DOHH2 (cell line): ENCODE data around the gene MUSTN1.

Source experiments
- H3F3A ChIP-seq: fragments of 200-600 bp; sonication (generic), shearing (Covaris generic); 2 replicates; pipeline ENCODE4 v1.6.0; 2016; ENCODE audit warnings: antibody characterized with exemption, mild to moderate bottlenecking; ENCODE audit not compliant: control insufficient read depth, insufficient read depth
- H3K27ac ChIP-seq: fragments of 200-600 bp; sonication (generic); 2 replicates; pipeline ENCODE4 v1.5.1; 2014; ENCODE audit warnings: low read depth, mild to moderate bottlenecking, low read length, moderate library complexity
- H3K27me3 ChIP-seq: fragments of 200-600 bp; sonication (generic); 2 replicates; pipeline ENCODE4 v1.6.1; 2014; ENCODE audit warnings: mild to moderate bottlenecking, low read length, mixed read lengths; ENCODE audit not compliant: control insufficient read depth
- H3K36me3 ChIP-seq: fragments of 200-600 bp; sonication (generic); 2 replicates; pipeline ENCODE4 v1.6.1; 2014; ENCODE audit warnings: mild to moderate bottlenecking, low read length, moderate library complexity, mixed read lengths; ENCODE audit not compliant: control insufficient read depth
- H3K4me1 ChIP-seq: fragments of 200-600 bp; sonication (generic); 2 replicates; pipeline ENCODE4 v1.6.1; 2014; ENCODE audit warnings: mild to moderate bottlenecking, low read length, mixed read lengths; ENCODE audit not compliant: control insufficient read depth
- H3K4me2 ChIP-seq: fragments of 200-600 bp; sonication (generic); 2 replicates; pipeline ENCODE4 v1.6.0; 2014; ENCODE audit warnings: mild to moderate bottlenecking, low read length, moderate library complexity
- H3K4me3 ChIP-seq: fragments of 200-600 bp; sonication (generic); 2 replicates; pipeline ENCODE4 v1.5.1; 2014; ENCODE audit warnings: mild to moderate bottlenecking, low read length, mixed read lengths
- H3K79me2 ChIP-seq: fragments of 200-600 bp; sonication (generic); 2 replicates; pipeline ENCODE4 v1.6.1; 2014; ENCODE audit warnings: mild to moderate bottlenecking, low read length, mixed read lengths; ENCODE audit not compliant: control insufficient read depth
- H3K9me2 ChIP-seq: fragments of 200-600 bp; sonication (generic); replicated peaks from 2 replicates; pipeline ENCODE4 v1.6.1; 2014; ENCODE audit warnings: mild to moderate bottlenecking, low read length, mixed read lengths; ENCODE audit not compliant: control insufficient read depth
- H3K9me3 ChIP-seq: fragments of 200-600 bp; sonication (generic); 2 replicates; pipeline ENCODE4 v1.6.1; 2014; ENCODE audit warnings: antibody characterized with exemption, low read length, mixed read lengths; ENCODE audit not compliant: control insufficient read depth, insufficient read depth
- H4K20me1 ChIP-seq: fragments of 200-600 bp; sonication (generic); 2 replicates; pipeline ENCODE4 v1.6.0; 2014; ENCODE audit warnings: low read depth, mild to moderate bottlenecking, antibody characterized with exemption, low read length, moderate library complexity; ENCODE audit not compliant: control insufficient read depth, insufficient read depth
- EZH2phosphoT487 ChIP-seq: fragments of 200-600 bp; sonication (generic); IDR thresholded peaks from 2 replicates; pipeline ENCODE4 v1.6.1; 2017; ENCODE audit warnings: borderline replicate concordance, mild to moderate bottlenecking, antibody characterized with exemption, low read length, moderate library complexity, mixed read lengths
- TF ChIP-seq, protein P1 (sequence below): fragments of 200-600 bp; sonication (generic); IDR thresholded peaks from one replicate; pipeline ENCODE4 v1.5.1; 2014; ENCODE audit warnings: antibody characterized with exemption, mild to moderate bottlenecking, low read depth, low read length; ENCODE audit not compliant: poor library complexity, severe bottlenecking

Gene MUSTN1

DNA sequence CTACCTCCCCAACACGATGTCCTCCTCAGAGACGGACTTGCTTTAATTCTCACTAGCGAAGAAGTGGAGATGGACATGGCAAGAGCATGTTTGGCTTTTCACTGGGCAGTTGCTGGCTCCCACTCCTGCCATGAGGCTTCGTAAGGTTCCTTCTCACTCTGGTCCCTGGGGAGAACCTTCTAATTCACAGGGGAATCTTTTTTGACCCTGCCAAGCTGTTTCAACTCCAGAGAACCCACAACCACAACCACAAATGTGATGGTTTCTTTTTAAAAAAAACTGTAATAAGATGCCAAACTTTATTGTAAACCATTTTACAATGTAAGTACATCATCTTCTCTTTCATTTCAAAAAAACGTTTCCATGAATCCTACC is 1.6 kb upstream of the MUSTN1 start:
- H3F3A ChIP-seq = no peaks in the 10 kb centered on the region
- H3K4me3 ChIP-seq = no peak overlapping the region
- no peaks in the 10 kb centered on the region for H3K9me2 ChIP-seq
- H4K20me1 ChIP-seq = no peaks in the 10 kb centered on the region
- no peaks in the 10 kb centered on the region for H3K9me3 ChIP-seq
- no peak overlapping the region for H3K27ac ChIP-seq
- TF ChIP-seq, protein P1, sequence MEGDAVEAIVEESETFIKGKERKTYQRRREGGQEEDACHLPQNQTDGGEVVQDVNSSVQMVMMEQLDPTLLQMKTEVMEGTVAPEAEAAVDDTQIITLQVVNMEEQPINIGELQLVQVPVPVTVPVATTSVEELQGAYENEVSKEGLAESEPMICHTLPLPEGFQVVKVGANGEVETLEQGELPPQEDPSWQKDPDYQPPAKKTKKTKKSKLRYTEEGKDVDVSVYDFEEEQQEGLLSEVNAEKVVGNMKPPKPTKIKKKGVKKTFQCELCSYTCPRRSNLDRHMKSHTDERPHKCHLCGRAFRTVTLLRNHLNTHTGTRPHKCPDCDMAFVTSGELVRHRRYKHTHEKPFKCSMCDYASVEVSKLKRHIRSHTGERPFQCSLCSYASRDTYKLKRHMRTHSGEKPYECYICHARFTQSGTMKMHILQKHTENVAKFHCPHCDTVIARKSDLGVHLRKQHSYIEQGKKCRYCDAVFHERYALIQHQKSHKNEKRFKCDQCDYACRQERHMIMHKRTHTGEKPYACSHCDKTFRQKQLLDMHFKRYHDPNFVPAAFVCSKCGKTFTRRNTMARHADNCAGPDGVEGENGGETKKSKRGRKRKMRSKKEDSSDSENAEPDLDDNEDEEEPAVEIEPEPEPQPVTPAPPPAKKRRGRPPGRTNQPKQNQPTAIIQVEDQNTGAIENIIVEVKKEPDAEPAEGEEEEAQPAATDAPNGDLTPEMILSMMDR = no peak
- TF ChIP-seq EZH2phosphoT487 = no peak
- H3K27me3 ChIP-seq = no peaks in the 10 kb centered on the region
- no peak overlapping the region for H3K4me2 ChIP-seq
- H3K79me2 ChIP-seq = no peaks in the 10 kb centered on the region
- H3K36me3 ChIP-seq = no peaks in the 10 kb centered on the region
- no peaks in the 10 kb centered on the region for H3K4me1 ChIP-seq

GRCh38 chr3:52835766-52836470 is 1.1 kb upstream of the MUSTN1 start:
- no peaks in the 10 kb centered on the region for H3K36me3 ChIP-seq
- H3K27me3 ChIP-seq = no peaks in the 10 kb centered on the region
- H3K4me2 ChIP-seq = no peak overlapping the region
- no peaks in the 10 kb centered on the region for H3K9me2 ChIP-seq
- H4K20me1 ChIP-seq = no peaks in the 10 kb centered on the region
- H3K9me3 ChIP-seq = no peaks in the 10 kb centered on the region
- no peaks in the 10 kb centered on the region for H3K79me2 ChIP-seq
- H3F3A ChIP-seq = no peaks in the 10 kb centered on the region
- H3K4me3 ChIP-seq = no peak overlapping the region
- TF ChIP-seq, protein P1 = no peak
- TF ChIP-seq EZH2phosphoT487 = no peak
- no peak overlapping the region for H3K27ac ChIP-seq
- no peaks in the 10 kb centered on the region for H3K4me1 ChIP-seq

DNA sequence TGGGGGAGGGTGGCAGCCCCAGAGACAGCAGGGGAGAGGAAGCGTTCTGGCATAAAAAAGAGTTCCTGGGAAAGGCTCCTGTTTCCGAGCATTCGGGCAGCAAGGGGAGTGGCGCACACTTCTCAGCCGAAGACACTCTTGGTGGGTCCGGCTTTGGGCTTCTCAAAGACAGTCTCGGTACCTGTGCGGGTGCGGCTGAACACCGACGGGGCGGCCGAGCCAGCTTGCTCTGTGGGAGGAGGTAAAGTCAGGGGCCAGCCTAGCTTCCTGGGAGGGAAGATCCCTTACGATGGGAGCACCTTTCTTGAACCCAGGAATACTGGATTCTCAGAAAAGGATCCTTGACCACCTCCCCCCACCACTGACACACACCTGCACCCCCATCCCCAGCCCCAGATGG is 1.6 kb downstream of the MUSTN1 start:
- Histone ChIP-seq H3F3A (no peaks in the 10 kb centered on the region), H3K36me3 (no peaks in the 10 kb centered on the region), H3K4me3 (no peak overlapping the region), H3K79me2 (no peaks in the 10 kb centered on the region), H3K9me3 (no peaks in the 10 kb centered on the region), H4K20me1 (no peaks in the 10 kb centered on the region), H3K27ac (no peak overlapping the region), H3K4me1 (no peaks in the 10 kb centered on the region), H3K9me2 (no peaks in the 10 kb centered on the region), H3K27me3 (no peaks in the 10 kb centered on the region), H3K4me2 (no peak overlapping the region)
- TF ChIP-seq, protein P1 = no peak
- no peak for TF ChIP-seq EZH2phosphoT487
